CD14-positive monocyte (primary cell): ENCODE measurements around the gene TCF7. TPM values are rescaled to one million over a fixed set of nuclear protein-coding genes. Genes with fewer than 3 reads are reported as not detected.

Experiments
- DNase-seq, 3 donors: peaks; one replicate each; pipeline ENCODE4 v3.0.0-alpha.2; 2011 to 2022
- H2AFZ ChIP-seq: 2 replicates; pipeline ENCODE4 v1.6.0; 2012; ENCODE audit warnings: mild to moderate bottlenecking, low read depth, low read length, inconsistent platforms; ENCODE audit not compliant: insufficient read depth, poor library complexity, severe bottlenecking
- H3K27ac ChIP-seq, 2 donors: 1 replicate in 1 of 2; 2 replicates in 1 of 2; pipeline ENCODE4 v1.5.1; 2012 to 2013; ENCODE audit warnings: low read length in 2 of 2, control low read depth in 1 of 2, inconsistent platforms in 1 of 2, low read depth in 1 of 2, mild to moderate bottlenecking in 1 of 2
- H3K27me3 ChIP-seq, 2 donors: one replicate each; pipeline versions ENCODE4 v1.6.0 to v1.6.1; 2011 to 2013; ENCODE audit warnings: low read length in 2 of 2; ENCODE audit not compliant: control insufficient read depth in 2 of 2, insufficient read depth in 2 of 2
- H3K36me3 ChIP-seq, 2 donors: replicated peaks in 1 of 2; 1 replicate in 1 of 2; 2 replicates in 1 of 2; pipeline versions ENCODE4 v1.5.1 to v1.6.1; 2012 to 2013; ENCODE audit warnings: low read length in 2 of 2, control low read depth in 1 of 2, inconsistent platforms in 1 of 2, mild to moderate bottlenecking in 1 of 2; ENCODE audit not compliant: insufficient read depth in 2 of 2, control insufficient read depth in 1 of 2
- H3K4me1 ChIP-seq, 2 donors: 1 replicate in 1 of 2; 2 replicates in 1 of 2; pipeline versions ENCODE4 v1.5.1 to v1.6.1; 2012 to 2013; ENCODE audit warnings: low read length in 2 of 2, control low read depth in 1 of 2, inconsistent platforms in 1 of 2, mild to moderate bottlenecking in 1 of 2, moderate library complexity in 1 of 2; ENCODE audit not compliant: insufficient read depth in 2 of 2, control insufficient read depth in 1 of 2
- H3K4me2 ChIP-seq: replicated peaks from 2 replicates; pipeline ENCODE3; 2012; ENCODE audit warnings: low read length, moderate library complexity, mild to moderate bottlenecking; ENCODE audit not compliant: poor library complexity, severe bottlenecking; ENCODE audit errors: extremely low read depth
- H3K4me3 ChIP-seq, 3 experiments: fragments of 200-600 bp in 1 of 3; sonication (generic) in 1 of 3; replicated peaks in 1 of 3; 1 replicate in 2 of 3; 2 replicates in 1 of 3; pipeline ENCODE4 v1.5.1; 2011 to 2013; ENCODE audit warnings: low read length in 3 of 3, mild to moderate bottlenecking in 3 of 3, control low read depth in 2 of 3, low read depth in 2 of 3, inconsistent platforms in 1 of 3, moderate library complexity in 1 of 3
- H3K79me2 ChIP-seq: 2 replicates; pipeline ENCODE4 v1.6.0; 2012; ENCODE audit warnings: mild to moderate bottlenecking, control low read depth, inconsistent platforms, low read length, moderate library complexity; ENCODE audit not compliant: insufficient read depth
- H3K9ac ChIP-seq: 2 replicates; pipeline ENCODE4 v1.6.0; 2017; ENCODE audit warnings: low read length, mild to moderate bottlenecking; ENCODE audit not compliant: insufficient read depth, poor library complexity, severe bottlenecking
- H3K9me3 ChIP-seq, 2 donors: replicated peaks in 1 of 2; 1 replicate in 1 of 2; 2 replicates in 1 of 2; pipeline versions ENCODE4 v1.5.1 to v1.6.1; 2012 to 2013; ENCODE audit warnings: low read length in 2 of 2, control low read depth in 1 of 2; ENCODE audit not compliant: control insufficient read depth in 1 of 2, insufficient read depth in 1 of 2
- H4K20me1 ChIP-seq: 2 replicates; pipeline ENCODE4 v1.6.0; 2012; ENCODE audit warnings: mild to moderate bottlenecking, low read length, control low read depth, moderate library complexity; ENCODE audit not compliant: insufficient read depth
- H3K27ac Mint-ChIP-seq, 7 donors: one replicate each; pipeline ENCODE4 v1.8.0; 2020; ENCODE audit warnings: mild to moderate bottlenecking in 7 of 7, mixed read lengths in 7 of 7, moderate library complexity in 6 of 7, inconsistent platforms in 2 of 7
- H3K27me3 Mint-ChIP-seq, 3 donors: one replicate each; pipeline ENCODE4 v1.8.0; 2021 to 2022; ENCODE audit warnings: low read depth in 3 of 3, mild to moderate bottlenecking in 3 of 3, mixed read lengths in 3 of 3, moderate library complexity in 3 of 3, inconsistent platforms in 1 of 3
- H3K36me3 Mint-ChIP-seq, 2 donors: one replicate each; pipeline ENCODE4 v1.8.0; 2020; ENCODE audit warnings: mixed read lengths in 2 of 2, inconsistent platforms in 1 of 2, mild to moderate bottlenecking in 1 of 2
- H3K4me1 Mint-ChIP-seq: one replicate; pipeline ENCODE4 v1.8.0; 2020; ENCODE audit warnings: mild to moderate bottlenecking, mixed read lengths
- H3K4me3 Mint-ChIP-seq, 2 donors: one replicate each; pipeline ENCODE4 v1.8.0; 2020; ENCODE audit warnings: mild to moderate bottlenecking in 2 of 2, mixed read lengths in 2 of 2, moderate library complexity in 1 of 2
- H3K9me3 Mint-ChIP-seq, 7 donors: one replicate each; pipeline ENCODE4 v1.8.0; 2020 to 2022; ENCODE audit warnings: mixed read lengths in 7 of 7, mild to moderate bottlenecking in 6 of 7, moderate library complexity in 6 of 7, inconsistent platforms in 2 of 7
- CTCF ChIP-seq: fragments of 200-600 bp; IDR thresholded peaks from one replicate; pipeline ENCODE4 v1.8.0; 2022; ENCODE audit warnings: antibody characterized with exemption, mild to moderate bottlenecking
- WGBS: methylation state at CpG from one replicate; pipeline ENCODE4 v1.1.5; 2013; ENCODE audit warnings: missing lambda C conversion rate; ENCODE audit not compliant: insufficient coverage; 5-methylcytosine and 5-hydroxymethylcytosine counted together
- intact Hi-C, 2 donors: fragments of 100-400 bp; cut with micrococcal nuclease; formaldehyde crosslinking; loops; one replicate each; pipeline versions ENCODE4 v1.15.0 to v1.15.1; 2023
- polyA plus RNA-seq, 3 donors: library from polyadenylated mRNA; depleted of rRNA in 1 of 3; unstranded in 2 of 3; stranded (reverse) in 1 of 3; fragments of 300-500 nt in 2 of 3; fragments of >200 nt in 1 of 3; fragmentation: Illumina TruSeq in 2 of 3; gene quantifications; 1 replicate in 2 of 3; 2 replicates in 1 of 3; pipeline ENCODE4 v1.2.3, GENCODE V29; 2012 to 2021

The TCF7 gene
- polyA plus RNA-seq, 3 donors: 0.15 to 0.84 (median 0.83) TPM

GRCh38 chr5:134136221-134136631, 21.7 kb downstream of the TCF7 start:
- 90% methylated on average over 2 of the region's 2 CpGs for WGBS
- Histone ChIP-seq H3K79me2 (no peaks in the 10 kb centered on the region), H4K20me1 (peaks cover 32% of the 10 kb centered on the region), H2AFZ (no peak overlapping the region), H3K9me3 (no peaks in the 10 kb centered on the region), H3K4me1 (peaks cover 3 to 5% of the 10 kb centered on the region in 2 donors), H3K9ac (no peak overlapping the region), H3K27ac (no peak overlapping the region), H3K4me3 (no peak overlapping the region), H3K36me3 (peaks cover 5 to 41% of the 10 kb centered on the region in 2 donors), H3K27me3 (no peaks in the 10 kb centered on the region), H3K4me2 (no peak overlapping the region)
- Mint-ChIP-seq H3K4me3 (no peak overlapping the region), H3K27me3 (peaks cover 0 to 2% (median 0%) of the 10 kb centered on the region in 3 donors), H3K27ac (no peak overlapping the region), H3K36me3 (peaks cover 22 to 35% of the 10 kb centered on the region in 2 donors), H3K4me1 (peaks cover 12% of the 10 kb centered on the region), H3K9me3 (peaks cover 0 to 2% (median 0%) of the 10 kb centered on the region in 7 donors)
- TF ChIP-seq CTCF: no peak
- no peak for DNase-seq
- intact Hi-C loops: no loop called here

GRCh38 chr5:134136771-134137170, 22.3 kb downstream of the TCF7 start:
- Histone ChIP-seq H3K4me2 (no peak overlapping the region), H3K79me2 (no peaks in the 10 kb centered on the region), H3K4me3 (no peak overlapping the region), H3K27ac (no peak overlapping the region), H3K27me3 (no peaks in the 10 kb centered on the region), H2AFZ (no peak overlapping the region), H3K36me3 (peaks cover 5 to 43% of the 10 kb centered on the region in 2 donors), H3K4me1 (peaks cover 3 to 5% of the 10 kb centered on the region in 2 donors), H3K9me3 (no peaks in the 10 kb centered on the region), H4K20me1 (peaks cover 37% of the 10 kb centered on the region), H3K9ac (no peak overlapping the region)
- TF ChIP-seq CTCF: no peak
- H3K9me3 Mint-ChIP-seq: peaks cover 0 to 2% (median 0%) of the 10 kb centered on the region in 7 donors
- H3K4me1 Mint-ChIP-seq: peaks cover 12% of the 10 kb centered on the region
- peaks cover 0 to 2% (median 2%) of the 10 kb centered on the region in 3 donors for H3K27me3 Mint-ChIP-seq
- H3K36me3 Mint-ChIP-seq: peaks cover 23 to 30% of the 10 kb centered on the region in 2 donors
- DNase-seq: no peak
- peak overlapping the region in 1 of 7 donors; percentile 10 for H3K27ac Mint-ChIP-seq
- WGBS: 96% methylated on average over 6 of the region's 7 CpGs
- no peak overlapping the region for H3K4me3 Mint-ChIP-seq
- intact Hi-C loops: no loop called here
